Measurements from ENCODE around the gene GNB4. TPM values are rescaled to one million over a fixed set of nuclear protein-coding genes. Genes with fewer than 3 reads are reported as not detected.
A peak's percentile ranks its signal among the peaks of the same experiment; 100 is the strongest.

Gene GNB4
- total and polyA plus RNA-seq, 9 donors, result 4.5 to 19.1 (median 11.6) TPM

DNA sequence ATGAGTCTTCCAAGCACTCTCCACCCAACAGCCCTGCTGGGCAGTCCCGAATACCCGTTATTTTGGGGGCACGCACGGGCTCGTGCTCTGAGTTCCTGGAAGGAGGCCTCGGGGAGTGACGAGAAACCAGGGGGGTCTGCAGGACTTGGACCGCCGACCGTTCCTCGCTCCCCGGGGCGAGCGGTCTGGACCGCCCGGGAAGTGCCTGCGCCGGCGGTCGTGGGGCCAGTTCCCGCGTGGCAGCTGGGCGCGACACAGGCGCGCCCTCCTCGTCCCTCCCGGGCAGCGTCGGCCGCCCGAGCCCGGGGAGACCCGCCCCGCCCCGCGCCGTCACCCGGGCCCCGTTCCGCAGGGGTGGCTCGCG is 387 bp downstream of the GNB4 start:
- Histone ChIP-seq H3K27me3 (no peaks in the 10 kb centered on the region), H3K9me3 (no peaks in the 10 kb centered on the region), H3K27ac (peak overlapping the region; percentile 74 to 90), H3K4me3 (peak overlapping the region; percentile 58), H3K4me1 (ENCODE audit: insufficient read depth) (peaks cover 3% of the 10 kb centered on the region), H3K36me3 (no peaks in the 10 kb centered on the region)
- TF ChIP-seq POLR2A (IDR thresholded peaks at IDR 0.05) (no peak), EP300 (IDR thresholded peaks at IDR 0.05) (no peak)
- TF ChIP-seq, protein P1, sequence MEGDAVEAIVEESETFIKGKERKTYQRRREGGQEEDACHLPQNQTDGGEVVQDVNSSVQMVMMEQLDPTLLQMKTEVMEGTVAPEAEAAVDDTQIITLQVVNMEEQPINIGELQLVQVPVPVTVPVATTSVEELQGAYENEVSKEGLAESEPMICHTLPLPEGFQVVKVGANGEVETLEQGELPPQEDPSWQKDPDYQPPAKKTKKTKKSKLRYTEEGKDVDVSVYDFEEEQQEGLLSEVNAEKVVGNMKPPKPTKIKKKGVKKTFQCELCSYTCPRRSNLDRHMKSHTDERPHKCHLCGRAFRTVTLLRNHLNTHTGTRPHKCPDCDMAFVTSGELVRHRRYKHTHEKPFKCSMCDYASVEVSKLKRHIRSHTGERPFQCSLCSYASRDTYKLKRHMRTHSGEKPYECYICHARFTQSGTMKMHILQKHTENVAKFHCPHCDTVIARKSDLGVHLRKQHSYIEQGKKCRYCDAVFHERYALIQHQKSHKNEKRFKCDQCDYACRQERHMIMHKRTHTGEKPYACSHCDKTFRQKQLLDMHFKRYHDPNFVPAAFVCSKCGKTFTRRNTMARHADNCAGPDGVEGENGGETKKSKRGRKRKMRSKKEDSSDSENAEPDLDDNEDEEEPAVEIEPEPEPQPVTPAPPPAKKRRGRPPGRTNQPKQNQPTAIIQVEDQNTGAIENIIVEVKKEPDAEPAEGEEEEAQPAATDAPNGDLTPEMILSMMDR (IDR thresholded peaks at IDR 0.05), result no peak
- peak in 3 of 5 donors; percentile 16 to 44 (median 23) for DNase-seq
- intact Hi-C loops (cut with DNase I), result loop anchor here in 1 of 4 donors (10.0 kb wide), 1 partner anchor 304 kb away; no protein-coding TSS in a partner anchor
- 0 to 1% (median 1%) methylated on average over 35 to 43 of the region's 43 CpGs for whole genome bisulfite sequencing, 3 donors

DNA sequence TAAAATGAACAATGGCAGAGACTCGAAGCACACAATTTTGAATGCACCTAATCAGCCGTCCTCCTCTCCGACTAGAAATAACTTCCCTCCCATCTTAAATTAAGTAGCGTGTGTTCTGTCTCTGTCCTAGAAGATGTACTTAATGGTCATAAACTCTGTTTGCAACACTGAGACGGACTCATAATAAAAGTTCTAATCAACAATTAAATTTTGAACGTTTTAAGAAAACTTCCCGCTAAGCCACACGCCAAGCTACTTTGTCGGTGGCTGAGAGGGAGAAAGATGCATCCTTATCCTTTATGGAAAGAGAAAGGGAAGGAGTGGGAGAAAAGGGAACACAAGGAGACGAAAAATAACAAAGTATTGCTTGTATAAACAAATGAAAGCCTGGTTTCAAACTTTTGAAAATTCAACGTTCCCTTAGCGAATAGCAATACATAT is 989 bp downstream of the GNB4 start:
- TF ChIP-seq EP300 (IDR thresholded peaks at IDR 0.05) (no peak), POLR2A (IDR thresholded peaks at IDR 0.05) (no peak)
- TF ChIP-seq, protein P1 (IDR thresholded peaks at IDR 0.05), result no peak
- no peaks in the 10 kb centered on the region for H3K9me3 ChIP-seq
- intact Hi-C loops (cut with DNase I), result loop anchor here in 1 of 4 donors (10.0 kb wide), 1 partner anchor 305 kb away; no protein-coding TSS in a partner anchor
- peaks cover 3% of the 10 kb centered on the region for H3K4me1 ChIP-seq (ENCODE audit: insufficient read depth)
- no peak for DNase-seq
- H3K27ac ChIP-seq, result peak overlapping the region in 1 of 2 donors; percentile 90
- H3K4me3 ChIP-seq, result peak overlapping the region; percentile 58
- WGBS, 3 donors, result 1 to 2% (median 1%) methylated on average over 12 of the region's 12 CpGs
- no peaks in the 10 kb centered on the region for H3K27me3 ChIP-seq
- no peaks in the 10 kb centered on the region for H3K36me3 ChIP-seq

DNA sequence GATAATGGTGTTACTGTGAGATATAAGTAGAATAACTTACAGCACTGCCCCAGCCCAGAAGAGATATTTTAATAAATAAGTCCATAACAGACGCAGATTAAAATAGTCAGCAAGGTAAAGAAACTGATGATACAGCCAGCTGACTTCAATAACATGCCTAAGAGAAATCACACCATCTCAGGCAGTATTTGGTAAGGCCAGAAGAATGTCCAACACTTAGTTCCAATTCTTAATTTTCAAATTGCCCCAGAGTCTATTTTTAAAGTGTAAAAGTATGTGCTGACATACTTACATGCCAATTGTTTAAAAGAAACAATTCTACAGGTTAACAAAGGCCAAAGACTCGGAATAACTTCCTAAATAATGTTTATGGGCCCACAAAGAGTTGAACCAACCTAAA is 1.6 kb downstream of the GNB4 start:
- 30 to 35% (median 34%) methylated on average over 2 of the region's 2 CpGs for WGBS, 3 donors
- TF ChIP-seq POLR2A (IDR thresholded peaks at IDR 0.05) (no peak), EP300 (IDR thresholded peaks at IDR 0.05) (no peak)
- TF ChIP-seq, protein P1 (IDR thresholded peaks at IDR 0.05), result no peak
- intact Hi-C loops (cut with DNase I), result loop anchor here in 1 of 4 donors (10.0 kb wide), 1 partner anchor 305 kb away; no protein-coding TSS in a partner anchor
- peak overlapping the region; percentile 58 for H3K4me3 ChIP-seq
- no peaks in the 10 kb centered on the region for H3K9me3 ChIP-seq
- DNase-seq, result no peak
- H3K36me3 ChIP-seq, result no peaks in the 10 kb centered on the region
- no peaks in the 10 kb centered on the region for H3K27me3 ChIP-seq
- peaks cover 3% of the 10 kb centered on the region for H3K4me1 ChIP-seq (ENCODE audit: insufficient read depth)
- H3K27ac ChIP-seq, result no peak overlapping the region

GRCh38 chr3:179447251-179447650 is 4.0 kb downstream of the GNB4 start:
- 83 to 90% (median 83%) methylated on average over 6 of the region's 6 CpGs for WGBS, 3 donors
- no peak overlapping the region for H3K4me3 ChIP-seq
- peaks cover 3% of the 10 kb centered on the region for H3K4me1 ChIP-seq (ENCODE audit: insufficient read depth)
- DNase-seq, result no peak
- no peaks in the 10 kb centered on the region for H3K27me3 ChIP-seq
- intact Hi-C loops (cut with DNase I), result no loop called here
- H3K36me3 ChIP-seq, result no peaks in the 10 kb centered on the region
- H3K9me3 ChIP-seq, result no peaks in the 10 kb centered on the region
- TF ChIP-seq POLR2A (IDR thresholded peaks at IDR 0.05), result no peak
- H3K27ac ChIP-seq, result no peak overlapping the region

- H3K27ac ChIP-seq, result no peak overlapping the region
- no peaks in the 10 kb centered on the region for H3K9me3 ChIP-seq
- no peaks in the 10 kb centered on the region for H3K36me3 ChIP-seq
- TF ChIP-seq POLR2A (IDR thresholded peaks at IDR 0.05) (no peak), EP300 (IDR thresholded peaks at IDR 0.05) (no peak)
- TF ChIP-seq, protein P1 (IDR thresholded peaks at IDR 0.05), result no peak
- intact Hi-C loops (cut with DNase I), result no loop called here
- no peak overlapping the region for H3K4me3 ChIP-seq
- H3K4me1 ChIP-seq (ENCODE audit: insufficient read depth), result peaks cover 3% of the 10 kb centered on the region
- H3K27me3 ChIP-seq, result no peaks in the 10 kb centered on the region
- no peak for DNase-seq
- 78 to 85% (median 83%) methylated on average over 7 of the region's 7 CpGs for WGBS, 3 donors
Observed at GRCh38 chr3:179446501-179446900, 4.8 kb downstream of the GNB4 start.

Measured in ovary (tissue), 9 donors.